ENCODE data around the gene CLHC1.
"Not testable (repeated sequence)": the region's sequence is repeated elsewhere in the genome, so short reads cannot be mapped to it uniquely, and the experiment has no call there.

Gene CLHC1

DNA sequence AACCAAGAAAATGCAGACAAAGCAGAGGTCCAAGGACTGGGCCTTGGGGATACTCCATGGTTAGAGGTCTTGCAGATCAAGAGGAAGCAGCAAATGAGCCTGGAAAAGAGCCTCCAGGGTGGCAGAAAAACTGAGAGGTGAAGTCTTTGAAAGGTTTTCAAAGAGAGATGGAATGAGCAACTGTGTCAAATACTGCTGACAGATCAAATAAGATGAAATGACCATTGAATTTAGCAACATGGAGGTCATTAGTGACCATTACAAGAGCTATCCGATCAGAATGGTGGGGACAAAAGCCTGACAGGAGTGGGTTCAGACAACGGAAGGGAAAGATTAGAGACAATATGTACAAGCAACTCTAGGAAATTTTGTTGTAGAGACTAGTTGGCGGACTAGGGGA, 1.5 kb downstream of the CLHC1 start:
- H3K4me3 ChIP-seq (ENCODE audit: insufficient read length, low read depth), result no peak overlapping the region
- DNase-seq (ENCODE audit: low read depth, low spot score), result no peak
- H3K36me3 ChIP-seq (ENCODE audit: insufficient read depth, insufficient read length, low read length), result peaks cover 47% of the 10 kb centered on the region
- no peak overlapping the region for H3K9ac ChIP-seq (ENCODE audit: insufficient read length, low read depth)
- H3K27me3 ChIP-seq (ENCODE audit: insufficient read depth, insufficient read length), result no peaks in the 10 kb centered on the region
- TF ChIP-seq YY1 (IDR thresholded peaks at IDR 0.05; ENCODE audit: insufficient read depth, insufficient read length), result no peak
- no peak for TF ChIP-seq SUZ12 (IDR thresholded peaks at IDR 0.05; ENCODE audit: extremely low read depth, insufficient read depth, insufficient read length)
- no peak for TF ChIP-seq ZNF274 (IDR thresholded peaks at IDR 0.05; ENCODE audit: low read depth, low read length)
- no peaks in the 10 kb centered on the region for H3K4me1 ChIP-seq (ENCODE audit: insufficient read depth, insufficient read length)
- no peaks in the 10 kb centered on the region for H3K9me3 ChIP-seq (ENCODE audit: insufficient read depth, low read length)

DNA sequence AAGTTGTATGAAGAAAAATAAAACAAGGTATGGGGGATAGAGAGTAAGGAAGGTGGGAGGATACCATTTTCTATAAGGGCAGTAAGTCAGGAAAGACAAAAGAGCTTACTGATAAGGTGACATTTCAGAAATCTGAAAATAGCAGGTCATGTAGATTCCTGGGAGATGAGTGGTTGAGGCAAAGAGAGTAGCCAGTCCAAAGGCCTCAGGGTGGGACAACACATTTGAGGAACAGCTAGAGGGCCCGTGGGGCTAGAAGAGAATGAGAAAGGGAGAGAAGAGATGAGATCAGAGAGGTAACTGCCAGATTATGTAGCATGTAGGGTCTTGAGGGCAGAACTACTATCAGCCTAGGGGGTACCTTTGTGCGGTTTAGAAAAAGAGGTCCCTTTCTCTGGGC, 2.9 kb downstream of the CLHC1 start:
- DNase-seq (ENCODE audit: low read depth, low spot score), result no peak
- Histone ChIP-seq H3K36me3 (ENCODE audit: insufficient read depth, insufficient read length, low read length) (peaks cover 39% of the 10 kb centered on the region), H3K4me3 (ENCODE audit: insufficient read length, low read depth) (no peak overlapping the region), H3K9ac (ENCODE audit: insufficient read length, low read depth) (no peak overlapping the region), H3K4me1 (ENCODE audit: insufficient read depth, insufficient read length) (peaks cover 4% of the 10 kb centered on the region), H3K27me3 (ENCODE audit: insufficient read depth, insufficient read length) (no peaks in the 10 kb centered on the region), H3K9me3 (ENCODE audit: insufficient read depth, low read length) (no peaks in the 10 kb centered on the region)
- TF ChIP-seq SUZ12 (IDR thresholded peaks at IDR 0.05; ENCODE audit: extremely low read depth, insufficient read depth, insufficient read length) (no peak), YY1 (IDR thresholded peaks at IDR 0.05; ENCODE audit: insufficient read depth, insufficient read length) (no peak), ZNF274 (IDR thresholded peaks at IDR 0.05; ENCODE audit: low read depth, low read length) (no peak)

GRCh38 chr2:55228226-55228563, 3.9 kb downstream of the CLHC1 start:
- H3K9ac ChIP-seq (ENCODE audit: insufficient read length, low read depth), result no peak overlapping the region
- H3K27me3 ChIP-seq (ENCODE audit: insufficient read depth, insufficient read length), result no peaks in the 10 kb centered on the region
- peaks cover 4% of the 10 kb centered on the region for H3K4me1 ChIP-seq (ENCODE audit: insufficient read depth, insufficient read length)
- TF ChIP-seq YY1 (IDR thresholded peaks at IDR 0.05; ENCODE audit: insufficient read depth, insufficient read length) (no peak), ZNF274 (IDR thresholded peaks at IDR 0.05; ENCODE audit: low read depth, low read length) (no peak), SUZ12 (IDR thresholded peaks at IDR 0.05; ENCODE audit: extremely low read depth, insufficient read depth, insufficient read length) (no peak)
- H3K4me3 ChIP-seq (ENCODE audit: insufficient read length, low read depth), result no peak overlapping the region
- no peak for DNase-seq (ENCODE audit: low read depth, low spot score)
- peaks cover 32% of the 10 kb centered on the region for H3K36me3 ChIP-seq (ENCODE audit: insufficient read depth, insufficient read length, low read length)
- no peaks in the 10 kb centered on the region for H3K9me3 ChIP-seq (ENCODE audit: insufficient read depth, low read length)

GRCh38 chr2:55227437-55228225, 4.5 kb downstream of the CLHC1 start:
- not testable (repeated sequence) for H3K4me1 ChIP-seq (ENCODE audit: insufficient read depth, insufficient read length); H3K27me3 ChIP-seq (ENCODE audit: insufficient read depth, insufficient read length); H3K4me3 ChIP-seq (ENCODE audit: insufficient read length, low read depth); DNase-seq (ENCODE audit: low read depth, low spot score); H3K9ac ChIP-seq (ENCODE audit: insufficient read length, low read depth); H3K9me3 ChIP-seq (ENCODE audit: insufficient read depth, low read length)
- H3K36me3 ChIP-seq (ENCODE audit: insufficient read depth, insufficient read length, low read length), result peaks cover 28% of the 10 kb centered on the region

DNA sequence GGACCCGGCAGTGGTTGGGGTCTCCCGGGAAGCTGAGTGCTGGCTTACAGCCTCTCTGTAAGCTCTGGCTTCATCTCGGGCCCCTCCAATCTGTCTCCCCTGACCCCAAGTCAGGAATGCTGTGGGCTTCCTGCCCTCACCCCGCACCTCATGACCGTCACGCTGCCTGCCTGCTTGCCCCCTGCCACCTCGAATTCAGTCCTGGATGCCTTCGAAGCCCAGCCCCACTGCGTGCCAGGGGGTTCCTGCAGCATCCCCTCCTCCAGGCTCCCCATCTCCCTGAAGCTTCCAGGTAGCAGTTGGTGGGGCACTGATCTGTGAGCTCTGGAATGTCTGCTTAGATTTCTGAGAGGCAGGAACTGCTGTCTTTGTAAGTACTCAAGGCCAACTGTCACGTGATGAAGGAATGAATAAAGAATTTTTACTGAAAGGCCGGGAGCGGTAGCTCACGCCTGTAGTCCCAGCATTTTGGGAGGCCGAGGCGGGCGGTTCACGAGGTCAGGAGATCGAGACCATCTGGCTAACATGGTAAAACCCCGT, 6.5 kb downstream of the CLHC1 start:
- Histone ChIP-seq H3K4me1 (ENCODE audit: insufficient read depth, insufficient read length) (peaks cover 4% of the 10 kb centered on the region), H3K27me3 (ENCODE audit: insufficient read depth, insufficient read length) (no peaks in the 10 kb centered on the region), H3K9me3 (ENCODE audit: insufficient read depth, low read length) (no peaks in the 10 kb centered on the region), H3K9ac (ENCODE audit: insufficient read length, low read depth) (no peak overlapping the region), H3K4me3 (ENCODE audit: insufficient read length, low read depth) (no peak overlapping the region), H3K36me3 (ENCODE audit: insufficient read depth, insufficient read length, low read length) (peaks cover 28% of the 10 kb centered on the region)
- peak; percentile 38 for DNase-seq (ENCODE audit: low read depth, low spot score)
- no peak for TF ChIP-seq YY1 (IDR thresholded peaks at IDR 0.05; ENCODE audit: insufficient read depth, insufficient read length)

GRCh38 chr2:55224761-55225261, 7.3 kb downstream of the CLHC1 start:
- DNase-seq (ENCODE audit: low read depth, low spot score), result no peak
- Histone ChIP-seq H3K27me3 (ENCODE audit: insufficient read depth, insufficient read length) (no peaks in the 10 kb centered on the region), H3K4me3 (ENCODE audit: insufficient read length, low read depth) (no peak overlapping the region), H3K36me3 (ENCODE audit: insufficient read depth, insufficient read length, low read length) (peaks cover 23% of the 10 kb centered on the region), H3K4me1 (ENCODE audit: insufficient read depth, insufficient read length) (peaks cover 4% of the 10 kb centered on the region), H3K9ac (ENCODE audit: insufficient read length, low read depth) (no peak overlapping the region), H3K9me3 (ENCODE audit: insufficient read depth, low read length) (no peaks in the 10 kb centered on the region)
- TF ChIP-seq SUZ12 (IDR thresholded peaks at IDR 0.05; ENCODE audit: extremely low read depth, insufficient read depth, insufficient read length), result no peak
- no peak for TF ChIP-seq YY1 (IDR thresholded peaks at IDR 0.05; ENCODE audit: insufficient read depth, insufficient read length)
- no peak for TF ChIP-seq ZNF274 (IDR thresholded peaks at IDR 0.05; ENCODE audit: low read depth, low read length)

- no peak for DNase-seq (ENCODE audit: low read depth, low spot score)
- Histone ChIP-seq H3K36me3 (ENCODE audit: insufficient read depth, insufficient read length, low read length) (peaks cover 19% of the 10 kb centered on the region), H3K9ac (ENCODE audit: insufficient read length, low read depth) (peak overlapping the region; percentile 42), H3K4me3 (ENCODE audit: insufficient read length, low read depth) (no peak overlapping the region), H3K9me3 (ENCODE audit: insufficient read depth, low read length) (no peaks in the 10 kb centered on the region), H3K4me1 (ENCODE audit: insufficient read depth, insufficient read length) (peaks cover 4% of the 10 kb centered on the region), H3K27me3 (ENCODE audit: insufficient read depth, insufficient read length) (no peaks in the 10 kb centered on the region)
- TF ChIP-seq YY1 (IDR thresholded peaks at IDR 0.05; ENCODE audit: insufficient read depth, insufficient read length), result no peak
- no peak for TF ChIP-seq SUZ12 (IDR thresholded peaks at IDR 0.05; ENCODE audit: extremely low read depth, insufficient read depth, insufficient read length)
- no peak for TF ChIP-seq ZNF274 (IDR thresholded peaks at IDR 0.05; ENCODE audit: low read depth, low read length)
These were observed 7.9 kb downstream of the CLHC1 start for GRCh38 chr2:55223958-55224760.

Data from NT2/D1 (cell line).